ENCODE results near the gene PSG4.
"Not testable (repeated sequence)": the region's sequence is repeated elsewhere in the genome, so short reads cannot be mapped to it uniquely, and the experiment has no call there.

The PSG4 gene

DNA sequence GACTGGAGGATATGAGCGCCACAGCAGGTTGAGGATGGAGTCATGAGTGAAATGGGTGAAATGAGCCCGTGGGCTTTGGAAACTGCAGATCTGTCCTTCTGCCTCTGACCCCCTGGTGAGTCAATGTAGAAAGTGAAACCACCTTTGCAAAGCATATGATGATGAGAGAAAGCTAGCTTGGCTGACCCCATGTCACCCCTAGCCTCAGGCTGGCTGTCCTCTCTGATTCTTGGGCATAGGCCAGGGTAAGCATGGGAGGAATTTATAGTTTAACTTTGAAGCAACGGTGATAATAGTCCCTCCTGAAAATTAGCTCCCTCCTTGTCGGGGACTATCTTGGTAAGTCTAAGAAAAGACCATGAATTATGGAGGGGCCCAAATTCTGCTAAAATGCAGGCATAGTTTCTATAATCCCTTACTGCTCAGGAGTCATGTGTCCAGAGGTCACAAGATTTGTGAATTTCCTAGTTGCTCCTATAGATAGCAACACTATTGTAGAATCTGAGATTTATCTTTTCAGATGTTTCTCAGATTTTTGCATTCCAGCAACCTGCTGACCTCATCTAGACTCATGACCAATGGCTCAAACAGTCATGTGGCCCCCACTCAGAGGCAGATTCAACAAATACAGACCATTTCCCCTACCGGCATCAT is 18.9 kb upstream of the PSG4 start:
- H3K27me3 Mint-ChIP-seq: peaks cover 8 to 14% of the 10 kb centered on the region in 2 donors
- not testable (repeated sequence) for H3K36me3 Mint-ChIP-seq (ENCODE audit: insufficient read depth); H3K27ac Mint-ChIP-seq; H3K4me3 Mint-ChIP-seq; DNase-seq; ATAC-seq (replicated peaks); H3K4me1 Mint-ChIP-seq (ENCODE audit: low read depth in 2 of 2)
- peaks cover 5 to 18% of the 10 kb centered on the region in 2 donors for H3K9me3 Mint-ChIP-seq

DNA sequence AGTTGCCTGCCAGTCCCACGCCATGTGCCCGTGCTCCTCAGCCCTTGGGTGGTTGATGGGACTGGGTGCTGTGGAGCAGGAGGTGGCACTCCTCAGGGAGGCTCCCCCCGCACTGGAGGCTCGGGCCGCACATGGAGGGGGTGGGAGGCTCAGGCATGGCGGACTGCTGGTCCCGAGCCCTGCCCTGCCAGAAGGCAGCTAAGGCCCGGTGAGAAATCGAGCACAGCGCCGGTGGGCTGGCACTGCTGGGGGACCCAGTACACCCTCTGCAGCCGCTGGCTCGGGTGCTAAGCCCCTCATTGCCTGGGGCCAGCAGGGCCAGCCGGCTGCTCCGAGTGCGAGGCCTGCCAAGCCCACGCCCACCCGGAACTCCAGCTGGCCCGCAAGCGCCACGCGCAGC is 16.5 kb upstream of the PSG4 start:
- DNase-seq; H3K36me3 Mint-ChIP-seq (ENCODE audit: insufficient read depth); H3K27ac Mint-ChIP-seq; ATAC-seq (replicated peaks); H3K4me1 Mint-ChIP-seq (ENCODE audit: low read depth in 2 of 2); H3K4me3 Mint-ChIP-seq: not testable (repeated sequence)
- H3K9me3 Mint-ChIP-seq: peaks cover 2 to 13% of the 10 kb centered on the region in 2 donors
- H3K27me3 Mint-ChIP-seq: peaks cover 8 to 14% of the 10 kb centered on the region in 2 donors

DNA sequence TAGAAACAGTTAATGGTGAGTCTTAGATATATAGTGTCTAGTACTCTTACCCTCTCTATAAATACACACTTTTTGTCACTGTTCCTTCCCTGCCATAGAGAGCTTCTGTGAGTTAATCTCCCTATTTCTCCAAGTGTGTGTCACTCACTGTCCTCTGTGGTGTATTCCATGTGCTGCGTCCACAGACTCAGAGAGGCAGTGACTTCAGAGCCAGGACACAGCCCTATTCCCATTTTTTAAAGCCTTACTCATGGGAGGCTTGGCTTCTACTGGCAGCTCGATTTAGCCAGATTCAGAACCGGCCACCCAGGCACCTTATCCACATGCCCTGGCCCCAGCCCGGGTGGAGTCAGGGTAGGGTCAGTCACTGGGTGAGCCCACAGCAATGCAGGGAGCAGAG is 13.7 kb upstream of the PSG4 start:
- not testable (repeated sequence) for H3K27ac Mint-ChIP-seq; DNase-seq; ATAC-seq (replicated peaks); H3K36me3 Mint-ChIP-seq (ENCODE audit: insufficient read depth); H3K4me1 Mint-ChIP-seq (ENCODE audit: low read depth in 2 of 2); H3K9me3 Mint-ChIP-seq; H3K4me3 Mint-ChIP-seq
- H3K27me3 Mint-ChIP-seq: peaks cover 16 to 24% of the 10 kb centered on the region in 2 donors

DNA sequence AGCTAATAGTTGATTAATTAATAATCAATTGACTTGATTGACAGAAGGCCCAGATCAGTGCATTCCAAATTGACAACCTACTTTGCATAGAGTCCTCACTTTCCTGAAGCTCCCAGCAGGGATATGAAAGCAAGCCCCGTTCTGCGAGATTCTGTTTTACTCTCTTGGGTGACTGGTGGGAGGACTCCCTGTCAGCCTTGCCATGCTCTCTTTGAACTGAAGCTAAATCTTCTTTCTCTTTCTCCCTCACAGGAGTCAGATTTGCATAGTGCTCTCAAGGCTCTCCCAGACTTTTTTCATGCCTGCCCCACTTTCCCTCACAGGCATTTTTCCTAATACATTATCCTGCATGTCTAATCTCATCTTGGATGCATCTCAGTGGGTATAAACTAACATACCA is 10.4 kb upstream of the PSG4 start:
- H3K27ac Mint-ChIP-seq; DNase-seq; H3K4me1 Mint-ChIP-seq (ENCODE audit: low read depth in 2 of 2); H3K9me3 Mint-ChIP-seq; H3K4me3 Mint-ChIP-seq; ATAC-seq (replicated peaks); H3K36me3 Mint-ChIP-seq (ENCODE audit: insufficient read depth): not testable (repeated sequence)
- H3K27me3 Mint-ChIP-seq: peaks cover 14 to 17% of the 10 kb centered on the region in 2 donors

DNA sequence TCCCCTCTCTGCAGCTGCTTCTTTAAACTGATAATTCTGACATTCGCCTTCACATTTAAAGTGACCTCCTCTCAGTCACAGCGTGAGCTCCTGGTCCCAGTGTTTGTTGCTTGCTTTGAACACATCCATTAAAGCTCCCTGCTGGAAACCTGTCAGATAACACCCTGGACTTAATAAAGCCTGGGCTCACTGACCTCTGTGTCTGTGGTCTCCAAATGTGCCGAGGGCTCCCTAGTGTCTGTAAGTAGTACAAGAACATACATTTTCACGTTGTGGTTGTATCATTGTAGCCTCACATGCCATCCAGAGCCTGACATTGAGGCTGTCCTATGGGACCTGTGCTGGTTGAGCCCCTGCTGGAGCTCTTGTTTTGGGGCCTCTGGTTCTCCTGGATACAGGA is 2.6 kb upstream of the PSG4 start:
- no peak overlapping the region for H3K4me3 Mint-ChIP-seq
- no peak for ATAC-seq (replicated peaks)

DNA sequence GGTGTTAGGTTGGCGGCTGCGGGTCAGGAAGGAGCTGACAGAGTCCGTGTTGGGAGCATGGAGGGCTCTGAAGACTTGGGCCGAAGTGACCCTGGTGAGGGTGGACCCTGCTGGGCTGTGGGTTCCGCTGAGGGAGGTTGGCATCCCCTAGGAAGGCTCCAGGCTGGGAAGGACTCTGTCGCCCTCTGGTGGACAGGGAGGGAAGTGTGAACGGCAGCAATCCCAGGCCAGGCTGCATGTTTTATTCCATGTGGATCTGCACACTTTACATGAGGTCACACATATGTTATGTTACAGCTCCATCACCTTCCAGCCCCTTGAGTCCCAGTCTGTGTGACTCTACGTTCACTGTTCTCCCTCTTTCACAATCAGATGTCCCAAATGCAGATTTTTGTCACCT is 1.7 kb upstream of the PSG4 start:
- H3K4me1 Mint-ChIP-seq (ENCODE audit: low read depth in 2 of 2); H3K36me3 Mint-ChIP-seq (ENCODE audit: insufficient read depth); H3K4me3 Mint-ChIP-seq: not testable (repeated sequence)

More for the DNA sequence above, 2.6 kb upstream of the PSG4 start:
- Mint-ChIP-seq H3K27me3 (peaks cover 20 to 52% of the 10 kb centered on the region in 2 donors), H3K27ac (no peak overlapping the region), H3K9me3 (no peaks in the 10 kb centered on the region), H3K4me1 (ENCODE audit: low read depth in 2 of 2) (no peaks in the 10 kb centered on the region), H3K36me3 (ENCODE audit: insufficient read depth) (no peaks in the 10 kb centered on the region)
- no peak for DNase-seq

DNA sequence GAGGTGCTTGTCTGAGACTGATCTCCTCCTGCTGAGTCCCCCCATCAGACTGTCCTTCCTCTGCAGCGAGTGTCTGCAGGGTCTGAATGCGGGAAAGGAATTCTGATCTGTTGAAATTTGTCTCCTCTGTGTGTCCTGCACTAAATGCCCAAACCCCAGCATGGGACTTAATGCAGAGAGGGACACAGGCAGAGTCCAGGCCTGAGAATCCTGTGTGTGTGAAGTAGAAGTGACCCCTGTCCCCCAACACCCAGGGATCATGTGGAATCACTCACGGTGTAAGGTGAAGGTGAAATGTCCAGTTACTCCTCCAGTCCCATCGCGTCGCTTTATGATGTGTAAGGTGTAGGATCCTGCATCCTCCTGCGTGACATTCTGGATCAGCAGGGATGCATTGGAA is 1.8 kb downstream of the PSG4 start:
- not testable (repeated sequence) for H3K9me3 Mint-ChIP-seq; H3K4me3 Mint-ChIP-seq; H3K36me3 Mint-ChIP-seq (ENCODE audit: insufficient read depth); H3K27ac Mint-ChIP-seq; H3K4me1 Mint-ChIP-seq (ENCODE audit: low read depth in 2 of 2); ATAC-seq (replicated peaks); DNase-seq
- H3K27me3 Mint-ChIP-seq: peaks cover 6 to 47% of the 10 kb centered on the region in 2 donors

More for the DNA sequence above, 1.7 kb upstream of the PSG4 start:
- not testable (repeated sequence) for ATAC-seq (replicated peaks); H3K9me3 Mint-ChIP-seq; H3K27ac Mint-ChIP-seq
- DNase-seq: peak in 1 of 3 experiments; percentile 4
- H3K27me3 Mint-ChIP-seq: peaks cover 20 to 52% of the 10 kb centered on the region in 2 donors

DNA sequence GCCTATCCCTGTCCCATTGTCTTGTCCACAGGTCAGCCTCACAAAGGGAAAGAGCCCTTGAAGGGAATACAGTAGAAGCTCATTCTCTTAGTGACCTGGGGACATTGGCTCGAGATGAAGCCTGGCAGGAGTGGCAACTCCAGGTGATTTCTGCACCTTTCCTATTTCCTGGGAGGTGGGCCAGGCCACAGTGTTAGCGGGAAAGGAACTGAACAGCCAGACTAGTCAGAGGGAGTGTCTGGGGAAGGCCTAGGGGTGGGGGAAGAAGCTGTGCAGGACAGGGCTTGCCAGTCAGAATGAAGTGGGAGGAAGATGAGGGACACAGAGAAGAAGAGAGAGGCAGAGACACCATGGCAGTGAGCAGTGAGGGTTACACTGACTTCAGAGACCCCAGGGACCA is 3.5 kb downstream of the PSG4 start:
- H3K4me1 Mint-ChIP-seq (ENCODE audit: low read depth in 2 of 2); DNase-seq; H3K9me3 Mint-ChIP-seq; H3K27ac Mint-ChIP-seq; H3K36me3 Mint-ChIP-seq (ENCODE audit: insufficient read depth); ATAC-seq (replicated peaks); H3K4me3 Mint-ChIP-seq: not testable (repeated sequence)
- peaks cover 11 to 35% of the 10 kb centered on the region in 2 donors for H3K27me3 Mint-ChIP-seq

DNA sequence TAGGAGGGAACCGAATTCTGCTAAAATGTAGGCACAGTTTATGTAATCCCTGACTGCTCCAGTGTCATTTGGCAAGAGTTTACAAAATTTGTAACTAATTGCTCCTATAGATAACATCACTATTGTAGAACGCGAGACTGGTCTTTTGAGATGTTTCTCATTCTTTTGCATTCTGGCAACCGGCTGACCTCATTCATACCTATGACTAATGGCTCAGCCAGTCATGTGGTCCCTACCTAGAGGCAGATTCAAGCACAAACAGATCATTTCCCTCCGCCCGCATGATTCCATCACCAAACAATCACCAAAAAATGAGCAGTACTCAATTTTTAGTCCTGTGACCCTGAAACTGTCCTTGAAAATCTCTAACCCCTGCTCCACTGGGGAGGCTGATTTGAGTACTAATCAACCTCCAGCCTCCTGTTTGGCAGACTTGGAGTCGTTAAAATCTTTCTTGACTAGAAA is 4.1 kb downstream of the PSG4 start:
- H3K9me3 Mint-ChIP-seq; H3K4me1 Mint-ChIP-seq (ENCODE audit: low read depth in 2 of 2); ATAC-seq (replicated peaks); H3K27ac Mint-ChIP-seq; DNase-seq; H3K4me3 Mint-ChIP-seq; H3K36me3 Mint-ChIP-seq (ENCODE audit: insufficient read depth): not testable (repeated sequence)
- peaks cover 16 to 30% of the 10 kb centered on the region in 2 donors for H3K27me3 Mint-ChIP-seq

DNA sequence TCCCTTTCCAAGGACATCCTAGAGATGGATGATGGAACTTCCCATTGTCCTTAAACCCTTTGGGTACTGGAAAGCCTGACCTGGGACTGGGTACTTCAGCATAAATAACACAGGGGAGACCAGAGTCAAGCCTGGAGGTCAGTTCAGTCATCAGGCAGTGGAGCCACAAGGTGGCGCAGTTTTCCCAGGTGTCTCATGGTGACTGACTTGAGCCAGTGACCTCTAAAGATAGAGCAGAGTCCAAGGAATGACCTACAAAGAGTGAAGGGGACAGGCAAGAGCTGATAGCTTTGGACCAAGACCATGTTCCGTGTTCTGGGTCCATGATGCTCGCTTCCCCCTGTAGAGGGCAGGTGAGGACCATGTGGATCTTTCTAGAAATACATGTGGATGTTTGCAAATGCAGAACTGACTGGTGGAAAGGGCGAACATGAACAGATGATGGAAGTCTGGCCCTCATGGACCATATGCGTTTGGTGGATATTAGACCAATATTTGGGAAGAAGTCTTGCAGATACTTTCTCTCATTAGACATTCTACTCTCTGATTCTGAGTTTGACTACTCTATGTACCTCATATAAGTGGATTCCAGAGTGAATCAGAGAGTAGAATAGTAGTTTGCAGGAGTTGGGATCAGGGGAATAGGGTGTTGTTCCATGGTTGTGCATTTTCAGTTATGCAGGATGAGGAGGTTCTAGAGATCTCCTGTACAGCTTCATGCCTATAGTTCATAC is 6.6 kb downstream of the PSG4 start:
- not testable (repeated sequence) for H3K4me3 Mint-ChIP-seq; H3K36me3 Mint-ChIP-seq (ENCODE audit: insufficient read depth); H3K27ac Mint-ChIP-seq

DNA sequence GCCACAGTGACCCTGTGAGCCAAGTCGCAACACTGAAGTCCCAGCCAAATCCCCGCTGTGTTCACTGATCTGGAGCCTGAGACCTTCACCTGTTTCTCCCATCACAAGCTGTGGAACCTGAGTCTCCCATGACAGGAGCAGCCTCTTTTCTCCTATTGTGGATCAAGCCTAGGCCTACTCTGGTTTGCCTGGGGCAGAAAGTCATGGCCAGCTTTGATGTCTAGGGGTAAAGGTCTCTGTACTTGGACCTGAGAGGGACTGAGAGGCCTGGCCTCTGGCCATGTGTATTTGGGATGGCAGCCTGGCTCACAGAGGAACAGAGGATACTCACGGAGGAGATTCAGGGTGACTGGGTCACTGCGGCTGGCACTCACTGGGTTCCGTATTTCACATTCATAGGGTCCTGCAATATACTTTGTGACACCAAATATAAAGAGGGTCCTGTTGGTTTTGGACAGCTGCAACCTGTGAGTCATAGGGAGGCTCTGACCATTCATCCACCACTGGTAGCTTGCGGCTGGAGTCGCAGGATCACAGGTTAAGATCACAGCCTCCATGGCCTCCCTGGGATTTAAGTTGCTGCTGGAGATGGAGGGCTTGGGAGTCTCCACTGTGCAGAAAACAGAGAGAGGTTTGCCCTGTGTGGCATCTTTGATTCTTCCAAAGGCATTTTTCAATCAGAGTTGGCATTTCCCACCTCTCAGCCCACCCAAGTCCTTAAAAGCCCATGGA is 7.6 kb downstream of the PSG4 start:
- H3K36me3 Mint-ChIP-seq (ENCODE audit: insufficient read depth); H3K4me1 Mint-ChIP-seq (ENCODE audit: low read depth in 2 of 2); DNase-seq: not testable (repeated sequence)

More for the DNA sequence above, 6.6 kb downstream of the PSG4 start:
- DNase-seq; H3K4me1 Mint-ChIP-seq (ENCODE audit: low read depth in 2 of 2); H3K9me3 Mint-ChIP-seq; ATAC-seq (replicated peaks): not testable (repeated sequence)
- peaks cover 24 to 43% of the 10 kb centered on the region in 2 donors for H3K27me3 Mint-ChIP-seq

DNA sequence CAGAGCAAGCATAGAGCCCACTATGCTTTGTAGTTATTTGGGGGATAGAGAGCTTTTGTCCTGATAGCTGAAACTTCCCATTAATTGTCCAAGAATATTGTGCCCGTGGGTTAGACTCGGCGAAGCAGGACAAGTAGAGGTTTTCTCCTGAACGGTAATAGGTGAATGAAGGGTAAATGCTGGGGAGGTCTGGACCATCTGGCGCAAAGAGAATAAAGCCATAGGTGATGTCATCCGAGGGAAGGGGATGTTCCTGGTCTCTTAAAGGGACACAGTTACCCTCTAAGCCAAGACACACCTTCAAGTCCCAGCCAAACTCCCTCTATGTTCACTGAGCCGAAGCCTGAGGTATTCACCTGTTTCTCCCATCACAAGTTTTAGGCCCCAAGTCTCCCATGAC is 11.0 kb downstream of the PSG4 start:
- not testable (repeated sequence) for H3K36me3 Mint-ChIP-seq (ENCODE audit: insufficient read depth); H3K4me3 Mint-ChIP-seq; ATAC-seq (replicated peaks); H3K27ac Mint-ChIP-seq; DNase-seq; H3K9me3 Mint-ChIP-seq; H3K4me1 Mint-ChIP-seq (ENCODE audit: low read depth in 2 of 2)
- H3K27me3 Mint-ChIP-seq: peaks cover 46 to 67% of the 10 kb centered on the region in 2 donors

More for the DNA sequence above, 7.6 kb downstream of the PSG4 start:
- peaks cover 24 to 47% of the 10 kb centered on the region in 2 donors for H3K27me3 Mint-ChIP-seq
- H3K27ac Mint-ChIP-seq; H3K9me3 Mint-ChIP-seq; H3K4me3 Mint-ChIP-seq; ATAC-seq (replicated peaks): not testable (repeated sequence)

DNA sequence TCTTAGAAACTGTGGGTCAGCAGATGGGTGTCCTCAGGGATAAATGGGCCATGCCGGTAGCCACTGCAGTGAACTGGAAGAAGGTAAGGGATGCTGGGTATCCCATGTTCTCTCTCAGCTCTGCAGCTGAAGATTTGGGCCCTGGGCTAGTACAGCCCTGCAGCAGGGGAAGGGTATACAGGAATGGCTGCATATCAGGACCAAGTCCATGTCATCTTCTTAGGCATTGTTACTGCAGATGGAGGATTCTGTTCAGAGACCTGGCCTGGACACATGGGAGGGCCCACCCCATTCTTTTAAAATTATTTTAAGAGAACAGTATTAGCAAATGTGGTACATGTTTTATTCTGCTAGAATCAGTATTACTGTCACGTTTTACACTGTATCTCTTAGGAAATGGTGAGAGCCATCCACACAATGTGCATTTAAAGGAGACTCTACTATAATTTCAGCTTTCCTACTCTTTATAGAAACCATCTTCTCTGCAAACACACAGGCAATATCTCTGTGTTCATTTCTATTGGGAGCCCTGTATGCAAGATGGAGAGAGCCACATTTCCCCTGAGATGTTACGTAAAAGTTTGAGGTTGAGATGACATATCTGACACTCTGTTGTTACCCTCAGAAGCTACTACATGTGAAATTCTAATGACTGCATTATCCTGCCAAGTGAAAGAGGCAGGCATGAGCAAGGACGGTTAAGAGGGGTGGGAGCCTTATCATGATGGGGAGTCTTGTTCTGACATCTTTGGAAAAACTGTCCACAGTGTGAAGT is 12.9 kb downstream of the PSG4 start:
- peaks cover 55 to 74% of the 10 kb centered on the region in 2 donors for H3K27me3 Mint-ChIP-seq

More for the DNA sequence above, 12.9 kb downstream of the PSG4 start:
- not testable (repeated sequence) for H3K9me3 Mint-ChIP-seq; H3K36me3 Mint-ChIP-seq (ENCODE audit: insufficient read depth); DNase-seq; H3K4me3 Mint-ChIP-seq; H3K27ac Mint-ChIP-seq; H3K4me1 Mint-ChIP-seq (ENCODE audit: low read depth in 2 of 2); ATAC-seq (replicated peaks)

Measured in effector memory CD8-positive, alpha-beta T cell (primary cell).